Hepatocyte (in vitro differentiated cells): Measurements from ENCODE around the gene RGS10.

Experiments
- CTCF ChIP-seq: fragments of 200-600 bp; sonication (generic); IDR thresholded peaks from 2 replicates; pipeline ENCODE4 v1.5.1; 2016; ENCODE audit warnings: antibody characterized with exemption, mild to moderate bottlenecking; ENCODE audit not compliant: poor library complexity
- EZH2 ChIP-seq: fragments of 200-600 bp; sonication (generic); IDR thresholded peaks from 2 replicates; pipeline ENCODE4 v1.6.1; 2016; ENCODE audit warnings: antibody characterized with exemption, mild to moderate bottlenecking, borderline replicate concordance
- EZH2phosphoT487 ChIP-seq: fragments of 200-600 bp; sonication (generic); IDR thresholded peaks from one replicate; pipeline ENCODE4 v1.6.1; 2018; ENCODE audit warnings: antibody characterized with exemption, mild to moderate bottlenecking, low read depth, moderate library complexity; ENCODE audit not compliant: unreplicated experiment, severe bottlenecking

- TF ChIP-seq CTCF (no peak), EZH2phosphoT487 (no peak), EZH2 (no peak)
Measured at GRCh38 chr10:119562097-119562496, 19.6 kb upstream of the RGS10 start.
